ENCODE data around the gene MRPL40.

- no peak for TF ChIP-seq CTCF (IDR thresholded peaks at IDR 0.05)
- TF ChIP-seq EZH2 (IDR thresholded peaks at IDR 0.05; ENCODE audit: borderline replicate concordance, insufficient read depth, low read depth, low read length, poor library complexity, severe bottlenecking): no peak
Observed at GRCh38 chr22:19473578-19473977, 41.2 kb downstream of the MRPL40 start.
